EL (cell line): ENCODE results near the gene IL1A.

ENCODE experiments used
- DNase-seq: peaks from one replicate; pipeline ENCODE4 v3.0.0-alpha.2; 2016

Gene IL1A

DNA sequence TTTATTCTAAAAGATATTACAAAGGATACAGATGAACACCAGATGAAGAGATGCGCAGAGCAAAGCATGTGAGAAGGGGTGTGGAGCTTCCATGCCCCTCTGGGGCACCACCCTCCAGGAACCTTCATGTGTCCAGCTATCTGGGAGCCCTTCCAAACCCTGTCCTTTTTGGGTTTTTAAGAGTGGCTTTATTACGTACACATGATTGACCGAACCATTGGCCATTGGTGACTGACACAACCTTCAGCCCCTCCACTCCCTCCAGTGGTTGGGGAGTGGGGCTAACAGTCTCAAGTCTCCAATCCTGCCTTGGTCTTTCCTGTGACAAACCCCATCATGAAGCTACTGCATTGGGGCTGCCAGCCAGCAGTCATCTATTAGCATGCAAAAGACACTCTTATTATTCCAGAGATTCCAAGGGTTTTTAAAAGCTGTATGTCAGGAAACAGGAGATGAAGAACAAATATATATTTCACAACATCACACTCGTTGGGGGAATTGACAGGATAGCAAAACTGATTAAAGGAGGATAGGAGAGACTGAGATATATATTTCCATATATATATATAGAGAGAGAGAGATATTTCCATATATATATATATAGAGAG, 32.9 kb upstream of the IL1A start:
- DNase-seq = no peak

- DNase-seq = peak; percentile 80
These were observed 30.0 kb upstream of the IL1A start for GRCh38 chr2:112814278-112814677.

- DNase-seq = no peak
These were observed 29.1 kb upstream of the IL1A start for GRCh38 chr2:112813280-112813966.

DNA sequence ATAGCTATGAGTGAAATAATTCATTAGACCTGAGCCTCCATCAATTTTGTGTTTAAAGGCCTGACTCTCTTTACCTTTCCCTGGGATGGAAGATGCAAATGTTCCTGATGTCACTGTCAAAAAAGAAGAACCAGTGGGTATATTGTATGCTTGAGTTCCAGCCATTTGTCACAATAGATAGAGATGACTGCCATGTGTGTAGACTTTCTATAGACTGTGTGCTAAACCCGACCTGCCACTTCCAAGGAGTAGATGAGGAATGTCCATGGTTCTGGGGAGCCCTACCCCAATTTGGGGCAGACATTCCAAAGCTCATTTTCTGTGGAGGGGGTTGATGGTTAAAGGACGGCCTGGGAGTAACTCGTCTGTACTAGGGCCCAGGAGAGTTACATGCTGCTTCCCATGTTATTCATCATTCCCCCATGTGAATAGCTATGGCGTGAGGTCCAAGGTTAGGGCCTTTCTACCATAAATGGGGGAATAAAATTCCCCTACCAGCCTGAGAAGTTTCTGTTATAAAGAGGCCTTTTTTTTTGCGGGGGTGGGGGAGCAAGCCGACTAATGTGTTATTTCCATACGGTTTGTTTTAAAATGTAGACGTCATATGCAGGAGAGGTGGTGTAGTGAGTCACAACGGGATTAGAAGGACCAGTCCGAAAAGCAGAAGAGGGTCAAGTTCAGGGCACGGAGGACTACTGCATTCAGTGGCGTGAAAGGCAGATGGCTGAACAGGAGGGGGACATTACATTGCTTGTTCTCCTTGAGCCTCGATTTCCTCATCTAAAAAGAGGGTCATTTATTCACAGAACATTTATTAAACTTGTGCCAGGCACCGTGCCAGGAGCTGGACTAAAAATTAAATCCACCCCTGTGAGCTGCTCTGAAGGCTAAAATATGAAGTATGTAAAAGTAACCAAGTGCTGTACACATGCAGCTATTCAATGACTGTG, 28.3 kb upstream of the IL1A start:
- peak; percentile 33 for DNase-seq

DNA sequence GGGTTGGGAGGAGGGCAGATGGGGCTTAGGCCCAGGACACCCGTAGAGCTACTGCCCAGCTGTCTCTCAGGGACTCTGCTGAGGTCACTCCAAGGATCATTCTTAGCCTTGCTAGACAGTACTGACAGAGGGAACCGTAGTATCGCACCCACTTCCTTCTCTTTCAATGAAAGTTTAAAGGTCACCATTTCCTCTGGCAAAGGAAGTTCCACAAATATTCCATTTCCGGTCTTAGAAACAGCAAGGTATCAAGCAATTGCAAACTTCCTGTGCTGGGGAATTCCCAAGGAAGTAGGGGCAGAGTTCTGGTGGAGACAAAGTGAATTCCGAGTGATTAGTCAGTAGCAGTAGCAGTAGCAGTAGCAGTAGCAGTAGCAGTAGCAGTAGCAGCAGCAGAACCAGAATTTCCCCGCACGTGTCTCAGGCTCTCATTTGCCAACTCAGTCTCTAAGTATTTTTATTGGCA, 27.6 kb upstream of the IL1A start:
- DNase-seq = peak; percentile 95

GRCh38 chr2:112811276-112811831, 27.1 kb upstream of the IL1A start:
- DNase-seq = no peak

GRCh38 chr2:112809112-112809511, 24.8 kb upstream of the IL1A start:
- no peak for DNase-seq

- DNase-seq = no peak
These were observed 23.0 kb upstream of the IL1A start for GRCh38 chr2:112807233-112807807.

- no peak for DNase-seq
These were observed 21.2 kb upstream of the IL1A start for GRCh38 chr2:112805542-112805941.

DNA sequence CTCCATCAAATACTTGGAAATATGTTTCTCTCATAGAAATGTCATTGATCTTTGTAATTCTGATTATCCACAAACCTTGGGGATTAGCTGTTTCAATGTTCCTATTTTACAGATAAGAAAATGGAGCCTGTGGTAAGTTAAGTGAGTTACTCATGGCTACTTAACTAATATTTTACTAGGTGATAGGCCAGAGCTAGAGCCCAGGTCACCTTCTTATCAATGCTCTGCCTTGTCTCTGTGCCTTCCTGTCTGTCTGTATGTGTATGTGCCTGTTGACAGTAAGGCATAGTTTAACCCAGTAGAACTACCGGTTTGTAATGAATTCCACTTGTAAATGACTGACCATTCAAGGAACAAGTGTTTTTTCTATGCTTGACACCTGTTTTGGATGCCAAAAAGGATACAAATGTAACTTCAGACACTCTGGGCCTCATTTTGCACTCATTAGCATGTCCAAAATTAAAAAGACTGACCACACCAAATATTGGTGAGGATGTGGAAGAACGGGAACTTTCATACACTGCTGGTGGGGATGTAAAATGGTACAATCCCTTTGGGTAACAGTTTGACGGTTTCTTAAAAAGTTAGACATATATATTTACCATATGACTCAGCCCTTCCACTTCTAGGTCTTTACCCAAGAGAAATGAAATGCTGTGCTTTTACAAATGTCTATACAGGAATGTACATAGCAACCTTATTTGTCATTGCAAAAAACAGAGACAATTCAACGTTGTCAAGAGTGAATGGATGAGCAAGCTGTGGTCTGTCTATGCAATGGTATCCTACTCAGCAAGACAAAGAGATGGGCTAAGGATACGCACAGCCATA, 19.6 kb upstream of the IL1A start:
- peak; percentile 83 for DNase-seq

DNA sequence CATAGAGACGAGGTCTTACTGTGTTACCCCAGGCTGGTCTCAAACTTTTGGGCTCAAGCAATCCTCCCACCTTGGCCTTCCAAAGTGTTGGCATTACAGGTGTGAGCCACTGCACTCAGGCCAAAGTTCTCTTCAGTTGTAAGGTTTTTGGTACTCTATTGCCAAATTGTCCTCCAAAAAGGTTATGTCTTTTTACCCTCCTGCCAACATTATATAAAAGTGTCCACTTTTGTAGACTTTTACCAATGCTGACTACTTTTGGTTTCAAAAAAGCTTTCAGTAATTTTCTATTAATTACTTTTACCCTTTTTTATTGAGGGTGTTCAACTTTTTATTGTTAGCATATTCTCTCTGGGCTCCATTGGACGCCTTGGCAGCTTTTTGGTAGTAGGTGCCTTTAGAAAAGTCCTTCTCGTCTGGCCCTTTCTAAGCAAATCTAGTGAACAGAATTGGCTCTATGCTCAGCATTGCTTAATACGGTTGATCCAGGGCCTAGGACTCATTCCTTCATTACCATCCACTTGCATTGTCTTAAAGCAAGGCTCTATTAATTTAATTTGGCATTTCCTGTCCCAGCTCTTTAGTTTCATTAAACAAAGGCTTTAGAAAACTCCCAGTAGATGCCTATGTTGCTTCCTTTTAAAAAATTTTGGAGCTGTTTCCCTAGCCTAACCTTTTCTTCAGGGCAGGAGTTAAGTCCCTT, 16.7 kb upstream of the IL1A start:
- DNase-seq = no peak

DNA sequence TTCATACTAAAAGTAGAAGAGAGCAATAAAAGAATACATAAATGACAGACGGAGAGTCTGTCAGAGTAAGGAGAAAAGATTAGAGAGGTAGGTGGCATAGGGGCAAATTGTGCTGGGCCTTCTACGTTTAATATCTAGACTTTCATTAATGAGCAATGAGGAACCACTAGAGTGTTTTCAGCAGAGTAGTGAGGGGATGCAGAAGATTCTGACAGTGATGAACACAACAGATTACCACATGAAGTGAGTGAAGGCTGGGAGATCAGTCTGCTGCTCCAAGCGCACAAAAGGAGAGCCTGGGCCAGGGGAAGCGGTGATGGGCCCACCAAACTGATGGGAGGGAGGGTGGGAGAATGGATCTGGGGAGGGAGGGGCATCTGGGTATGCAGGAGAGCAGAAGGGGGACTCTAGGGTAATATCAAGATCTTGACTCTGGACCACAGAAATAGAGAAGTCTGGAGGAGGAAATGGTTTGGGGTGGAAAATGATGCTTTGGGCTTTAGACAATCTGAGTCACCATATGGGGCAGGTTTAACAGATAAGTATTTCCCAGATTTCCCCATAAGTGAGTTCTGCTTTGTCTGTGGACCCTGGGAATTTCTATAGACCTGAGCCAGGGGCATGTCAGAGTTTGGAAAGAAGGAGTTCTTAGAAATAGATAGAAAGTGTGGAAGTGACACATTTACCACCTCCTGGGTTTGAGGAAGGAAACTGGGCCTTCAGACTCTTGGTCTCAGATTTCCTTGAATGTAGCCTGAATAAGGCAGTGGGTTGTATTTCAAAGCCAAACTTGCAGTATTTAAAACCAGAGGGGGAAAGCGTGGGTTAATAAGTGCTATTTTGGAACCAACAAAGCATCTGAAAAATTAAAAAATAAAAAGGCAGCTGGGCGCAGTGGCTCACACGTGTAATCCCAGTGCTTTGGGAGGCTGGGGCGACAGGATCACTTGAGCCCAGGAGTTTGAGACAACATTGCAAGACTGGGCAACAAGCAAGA, 15.0 kb upstream of the IL1A start:
- no peak for DNase-seq

DNA sequence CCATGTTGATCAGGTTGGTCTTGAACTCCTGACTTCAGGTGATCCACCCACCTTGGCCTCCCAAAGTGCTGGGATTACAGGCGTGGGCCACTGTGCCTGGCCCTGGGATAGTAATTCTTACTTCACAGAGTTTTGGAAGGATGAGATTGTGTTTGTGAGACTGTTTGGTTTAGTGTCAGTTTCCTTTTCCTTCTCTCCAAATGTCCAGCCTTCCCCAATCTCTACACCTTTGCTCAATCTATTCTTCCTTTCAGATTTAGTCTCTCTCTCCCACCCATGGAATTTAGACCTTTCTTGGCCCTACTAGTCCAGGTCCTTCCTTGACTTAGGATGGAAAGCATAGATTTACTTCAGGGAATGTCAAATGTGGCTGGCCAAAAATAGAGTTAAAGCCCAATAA, 12.2 kb upstream of the IL1A start:
- no peak for DNase-seq

DNA sequence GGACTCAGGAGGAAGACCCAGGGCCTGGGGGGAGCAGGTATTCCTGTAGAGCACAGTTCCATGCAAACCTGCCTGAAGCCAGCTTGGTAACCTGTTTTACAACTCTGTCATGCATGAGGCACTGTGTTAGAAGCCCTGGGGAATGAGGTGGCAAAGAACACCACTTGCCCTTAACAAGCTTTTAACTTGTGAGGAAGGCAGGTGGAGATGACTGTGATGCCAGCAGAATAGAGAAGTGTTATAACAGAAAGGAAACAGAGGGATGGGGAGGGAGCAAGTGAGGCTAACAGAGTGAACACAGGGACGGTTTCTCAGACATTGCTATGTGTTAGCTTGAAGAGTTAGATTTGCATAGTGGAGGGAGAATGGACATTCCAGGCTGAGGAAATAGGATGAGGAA, 11.5 kb upstream of the IL1A start:
- DNase-seq = no peak

DNA sequence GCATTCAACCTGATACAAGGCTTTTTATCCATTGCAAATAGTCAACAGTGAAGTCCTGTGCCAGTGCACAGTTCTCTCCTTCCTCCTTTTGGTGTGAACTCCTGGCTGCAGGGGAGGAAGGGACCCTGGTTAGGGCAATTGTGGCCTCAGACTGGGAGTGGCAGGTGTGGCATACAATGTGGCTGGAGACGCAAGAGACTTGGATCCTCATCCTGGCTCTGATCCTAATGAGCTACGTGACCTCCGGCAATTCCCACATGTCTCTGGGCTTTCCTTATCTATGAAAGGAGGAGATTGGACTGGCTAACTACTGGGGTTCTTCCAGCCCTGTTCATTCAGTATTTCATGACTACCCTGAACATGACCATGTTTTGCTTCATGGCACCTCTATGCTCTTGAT, 10.5 kb upstream of the IL1A start:
- no peak for DNase-seq

DNA sequence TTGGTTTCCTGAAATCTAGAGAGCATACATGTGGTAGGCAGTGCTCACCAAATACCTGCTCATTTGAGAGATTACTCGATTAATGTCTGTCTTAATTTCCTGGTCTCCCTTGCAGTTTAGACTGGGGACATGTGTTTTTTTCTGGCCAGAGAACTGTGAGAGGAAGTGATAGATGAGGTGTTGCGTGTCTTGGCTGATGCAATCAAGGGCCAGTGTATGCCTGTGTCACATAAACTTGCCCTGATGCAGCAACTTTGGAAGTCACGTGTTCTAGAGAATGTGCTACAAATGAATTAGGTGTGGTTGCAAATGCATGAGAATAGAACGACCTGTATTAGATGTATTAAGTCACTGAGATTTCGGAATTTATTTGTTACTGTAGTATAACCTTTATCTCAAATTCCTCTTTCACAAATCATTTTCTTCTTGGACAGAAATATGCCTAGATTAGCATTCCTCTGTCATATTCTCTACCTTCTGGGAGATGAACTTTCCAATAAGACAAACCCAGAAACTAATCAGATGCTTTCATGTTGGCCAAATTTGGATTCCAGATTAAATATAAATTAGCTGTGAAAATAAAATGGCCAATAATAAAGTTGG, 9.9 kb upstream of the IL1A start:
- DNase-seq = peak; percentile 83

- DNase-seq = peak; percentile 17
These were observed 9.2 kb upstream of the IL1A start for GRCh38 chr2:112793449-112793978.

GRCh38 chr2:112792419-112792818, 8.1 kb upstream of the IL1A start:
- DNase-seq = no peak

- no peak for DNase-seq
These were observed 7.5 kb upstream of the IL1A start for GRCh38 chr2:112791693-112792230.
